ENCODE results near the gene ATRIP. TPM values are rescaled to one million over a fixed set of nuclear protein-coding genes. Genes with fewer than 3 reads are reported as not detected.

ATRIP gene
- total and polyA plus RNA-seq, 2 of the 8 experiments (the other 6 are each of a cell fraction or from before 2014, with no cell fraction given), result 18.5 to 20.2 TPM

DNA sequence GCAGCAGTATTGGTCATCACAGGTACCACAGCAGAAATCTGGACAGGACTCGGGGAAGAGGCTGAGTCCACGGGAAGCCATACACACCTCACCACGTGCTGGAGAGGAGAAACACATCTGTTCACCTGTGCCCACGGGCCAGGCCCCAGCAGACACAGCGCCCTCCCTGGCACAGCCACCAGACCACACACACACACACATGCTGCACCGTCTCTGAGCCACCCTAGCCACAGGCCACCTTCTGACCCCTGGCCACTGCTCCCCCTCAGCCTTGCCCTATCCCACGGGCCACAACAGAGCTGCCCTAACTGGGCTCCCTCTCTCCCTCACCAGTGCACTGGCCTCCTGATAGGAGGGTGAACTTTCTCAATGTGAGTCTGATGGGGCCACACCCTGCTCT lies 54.7 kb downstream of the ATRIP start:
- Histone ChIP-seq H3K4me1 (replicated peaks in 1 of 4; ENCODE audit: control insufficient read depth in 3 of 4, insufficient read depth in 4 of 4, low read length in 3 of 4) (peaks cover 0 to 14% (median 10%) of the 10 kb centered on the region in 4 experiments; a peak in 6 of 7 replicates), H3K14ac (ENCODE audit: insufficient read length) (no peak overlapping the region), H3K79me2 (ENCODE audit: control insufficient read depth in 1 of 2, insufficient read depth in 2 of 2, low read length in 2 of 2) (peaks cover 0 to 3% of the 10 kb centered on the region in 2 experiments; a peak in 1 of 4 replicates), H3K79me1 (ENCODE audit: low read depth, low read length) (peaks cover 9% of the 10 kb centered on the region), H3K18ac (ENCODE audit: extremely low read depth, low read length) (no peak overlapping the region), H2BK120ac (replicated peaks; ENCODE audit: low read depth, low read length) (no peak overlapping the region), H3K23ac (ENCODE audit: insufficient read length) (no peak overlapping the region), H3K9ac (replicated peaks in 1 of 4; ENCODE audit: extremely low read depth in 1 of 4, low read depth in 3 of 4, low read length in 3 of 4) (peak overlapping the region in 1 of 4 experiments; percentile 3; a peak in 2 of 7 replicates), H3K23me2 (ENCODE audit: low read depth, low read length) (peaks cover 11% of the 10 kb centered on the region; the same call in 1 of the 2 replicates), H3K27me3 (replicated peaks in 1 of 4; ENCODE audit: control insufficient read depth in 3 of 4, extremely low read depth in 1 of 4, insufficient read depth in 3 of 4, low read length in 3 of 4) (peaks cover 0 to 3% (median 0%) of the 10 kb centered on the region in 4 experiments; a peak in 2 of 7 replicates), H3K36me3 (ENCODE audit: control insufficient read depth in 2 of 4, insufficient read depth in 4 of 4, low read length in 3 of 4) (peaks cover 0 to 13% (median 5%) of the 10 kb centered on the region in 4 experiments; a peak in 4 of 8 replicates), H2AFZ (ENCODE audit: low read length) (no peak overlapping the region), H3K27ac (ENCODE audit: low read depth, low read length) (peak overlapping the region; percentile 30; the same call in 1 of the 2 replicates), H4K8ac (ENCODE audit: extremely low read depth, insufficient read depth, low read length) (peak overlapping the region; percentile 62; the same call in 1 of the 2 replicates), H2BK12ac (ENCODE audit: low read depth, low read length) (peak overlapping the region; percentile 2; the same call in 1 of the 2 replicates), H3K9me3 (ENCODE audit: insufficient read depth in 2 of 2, low read depth in 1 of 2, low read length in 1 of 2) (no peaks in the 10 kb centered on the region), H3K4me2 (ENCODE audit: insufficient read depth in 1 of 2, low read depth in 2 of 2, low read length in 2 of 2) (no peak overlapping the region), H2BK15ac (ENCODE audit: low read length) (peak overlapping the region; percentile 65; the same call in 1 of the 2 replicates), H4K20me1 (replicated peaks in 1 of 2; ENCODE audit: control insufficient read depth in 1 of 2, insufficient read depth in 2 of 2, low read length in 2 of 2) (peaks cover 0 to 2% of the 10 kb centered on the region in 2 experiments), H2AK5ac (ENCODE audit: low read depth, low read length) (no peak overlapping the region), H2BK20ac (ENCODE audit: low read length) (no peak overlapping the region), H3K56ac (replicated peaks; ENCODE audit: insufficient read length, low read depth, low read length) (no peak overlapping the region), H4K91ac (replicated peaks; ENCODE audit: insufficient read length, low read length) (no peak overlapping the region), H4K5ac (ENCODE audit: insufficient read length, low read depth, low read length) (no peak overlapping the region), H3K4me3 (ENCODE audit: extremely low read depth in 1 of 4, insufficient read depth in 2 of 4, low read depth in 3 of 4, low read length in 4 of 4) (no peak overlapping the region), H2BK5ac (ENCODE audit: low read depth, low read length) (peak overlapping the region; percentile 18; the same call in 1 of the 2 replicates), H3K4ac (replicated peaks; ENCODE audit: insufficient read length, low read depth, low read length) (no peak overlapping the region)
- CTCF ChIA-PET (ENCODE audit: partially characterized antibody), result interaction anchor here (1.0 to 2.1 kb wide), 5 partner anchors 15 to 65 kb away, joined by 3 to 10 read pairs (median 5); no protein-coding TSS in a partner anchor
- POLR2A ChIA-PET (ENCODE audit: partially characterized antibody), result interaction anchor here (1.1 to 2.7 kb wide), 2 partner anchors 27 to 35 kb away, joined by 3 to 20 read pairs; a partner anchor contains a TSS
- DNase-seq (ENCODE audit: low read depth in 1 of 2, low spot score in 2 of 2) (peak in 1 of 2 experiments; percentile 42), FAIRE-seq (no peak)
- WGBS, 2 experiments (ENCODE audit: extremely low coverage in 1 of 2, insufficient coverage in 1 of 2, insufficient read length in 1 of 2, insufficient replicate concordance in 2 of 2, low coverage in 1 of 2, low lambda C conversion rate in 2 of 2, missing lambda C conversion rate in 1 of 2), result 91% methylated on average over 7 of the region's 7 CpGs; no CpG with 5 or more reads in 1 of the 2 experiments
- TF ChIP-seq BCL11A (IDR thresholded peaks at IDR 0.05; ENCODE audit: low read depth in 2 of 2, low read length in 2 of 2), result no peak
- no peak for TF ChIP-seq GABPA (IDR thresholded peaks at IDR 0.05; ENCODE audit: borderline replicate concordance, insufficient read depth, low read length)
- no peak for TF ChIP-seq CTBP2 (IDR thresholded peaks at IDR 0.05; ENCODE audit: borderline replicate concordance, insufficient read depth, insufficient read length, low read length)
- TF ChIP-seq HDAC2 (IDR thresholded peaks at IDR 0.05; ENCODE audit: borderline replicate concordance in 1 of 2, low read depth in 2 of 2, low read length in 2 of 2), result no peak
- TF ChIP-seq, protein P1, sequence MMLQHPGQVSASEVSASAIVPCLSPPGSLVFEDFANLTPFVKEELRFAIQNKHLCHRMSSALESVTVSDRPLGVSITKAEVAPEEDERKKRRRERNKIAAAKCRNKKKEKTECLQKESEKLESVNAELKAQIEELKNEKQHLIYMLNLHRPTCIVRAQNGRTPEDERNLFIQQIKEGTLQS (IDR thresholded peaks at IDR 0.05; ENCODE audit: insufficient read depth, low read depth, low read length), result no peak
- no peak for TF ChIP-seq HDAC6 (IDR thresholded peaks at IDR 0.05; ENCODE audit: low read depth, low read length)
- TF ChIP-seq CREB1 (IDR thresholded peaks at IDR 0.05), result no peak
- no peak for TF ChIP-seq RXRA (IDR thresholded peaks at IDR 0.05; ENCODE audit: insufficient read depth, low read depth, low read length)
- no peak for TF ChIP-seq NANOG (IDR thresholded peaks at IDR 0.05; ENCODE audit: insufficient read depth, low read depth, low read length, poor library complexity, severe bottlenecking)
- TF ChIP-seq CEBPB (IDR thresholded peaks at IDR 0.05; ENCODE audit: low read depth, low read length), result no peak
- TF ChIP-seq, protein P2, sequence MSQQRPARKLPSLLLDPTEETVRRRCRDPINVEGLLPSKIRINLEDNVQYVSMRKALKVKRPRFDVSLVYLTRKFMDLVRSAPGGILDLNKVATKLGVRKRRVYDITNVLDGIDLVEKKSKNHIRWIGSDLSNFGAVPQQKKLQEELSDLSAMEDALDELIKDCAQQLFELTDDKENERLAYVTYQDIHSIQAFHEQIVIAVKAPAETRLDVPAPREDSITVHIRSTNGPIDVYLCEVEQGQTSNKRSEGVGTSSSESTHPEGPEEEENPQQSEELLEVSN (IDR thresholded peaks at IDR 0.05), result no peak

Data from H1 (cell line).